Activated CD4-positive, alpha-beta T cell treated with anti-CD3 and anti-CD28 coated beads, Interleukin-2, amount 50 U/mL, for 48 hours (primary cell): Measurements from ENCODE around the gene XCR1.
"Not testable (repeated sequence)": the region's sequence is repeated elsewhere in the genome, so short reads cannot be mapped to it uniquely, and the experiment has no call there.

ENCODE experiments used
- DNase-seq, 2 experiments: peaks; one replicate each; pipeline ENCODE4 v3.0.0-alpha.2; 2020

XCR1 gene, protein sequence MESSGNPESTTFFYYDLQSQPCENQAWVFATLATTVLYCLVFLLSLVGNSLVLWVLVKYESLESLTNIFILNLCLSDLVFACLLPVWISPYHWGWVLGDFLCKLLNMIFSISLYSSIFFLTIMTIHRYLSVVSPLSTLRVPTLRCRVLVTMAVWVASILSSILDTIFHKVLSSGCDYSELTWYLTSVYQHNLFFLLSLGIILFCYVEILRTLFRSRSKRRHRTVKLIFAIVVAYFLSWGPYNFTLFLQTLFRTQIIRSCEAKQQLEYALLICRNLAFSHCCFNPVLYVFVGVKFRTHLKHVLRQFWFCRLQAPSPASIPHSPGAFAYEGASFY

DNA sequence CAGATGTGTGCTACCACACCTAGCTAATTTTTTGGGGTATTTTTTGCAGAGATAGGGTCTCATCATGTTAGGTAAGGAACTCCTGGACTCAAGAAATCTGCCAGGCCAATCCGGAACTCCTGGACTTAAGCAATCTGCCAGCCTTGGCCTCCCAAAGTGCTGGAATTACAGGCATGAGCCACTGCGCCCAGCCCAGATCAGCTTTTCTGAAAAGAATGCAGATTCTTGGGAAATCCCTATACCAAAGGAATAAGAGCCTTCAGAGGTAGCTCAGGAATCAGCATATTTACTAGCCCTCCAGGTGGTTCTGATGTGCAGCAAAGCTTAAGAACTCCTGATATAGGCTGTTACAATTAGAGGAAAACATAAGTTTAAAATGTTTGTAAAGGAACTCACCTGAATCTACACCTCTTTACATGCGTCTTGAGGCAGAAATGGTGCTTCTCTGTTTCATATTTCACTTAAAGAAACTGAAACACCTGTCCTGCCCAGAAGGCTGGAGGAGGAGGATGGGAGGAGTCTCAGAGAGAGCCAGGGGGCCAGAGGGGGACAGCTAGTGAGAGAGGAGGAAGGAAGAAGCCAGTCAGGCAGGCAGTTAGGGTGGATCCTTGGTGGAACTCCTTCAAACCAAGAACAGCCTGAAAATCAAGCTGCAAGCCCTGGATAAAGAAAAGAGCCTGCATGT, at the start of gene XCR1:
XCR1 (minus strand) TSS at position 463 of the 685 bp plus-strand sequence. CDS start 5,536 bp downstream, outside the sequence.
- DNase-seq, result no peak

DNA sequence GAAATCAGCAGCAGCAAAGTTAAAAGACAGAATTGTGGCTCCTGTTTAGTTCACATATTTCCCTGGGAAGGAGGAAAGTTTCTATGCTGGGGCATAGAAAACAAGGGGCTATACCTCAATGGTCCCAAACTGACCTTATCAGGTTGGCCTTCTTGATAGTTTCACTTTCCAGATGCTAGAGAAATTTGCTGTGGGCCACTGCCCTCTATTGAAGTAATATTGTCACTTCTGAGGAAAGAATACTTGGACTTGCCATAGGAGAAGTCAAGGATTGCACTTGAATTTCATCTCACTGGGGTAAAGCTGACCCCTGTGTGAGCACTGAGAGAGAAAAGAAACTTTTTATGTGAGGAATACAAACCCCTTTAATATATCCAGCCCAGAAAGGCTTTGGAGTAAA, 49.3 kb upstream of the XCR1 start:
- no peak for DNase-seq

DNA sequence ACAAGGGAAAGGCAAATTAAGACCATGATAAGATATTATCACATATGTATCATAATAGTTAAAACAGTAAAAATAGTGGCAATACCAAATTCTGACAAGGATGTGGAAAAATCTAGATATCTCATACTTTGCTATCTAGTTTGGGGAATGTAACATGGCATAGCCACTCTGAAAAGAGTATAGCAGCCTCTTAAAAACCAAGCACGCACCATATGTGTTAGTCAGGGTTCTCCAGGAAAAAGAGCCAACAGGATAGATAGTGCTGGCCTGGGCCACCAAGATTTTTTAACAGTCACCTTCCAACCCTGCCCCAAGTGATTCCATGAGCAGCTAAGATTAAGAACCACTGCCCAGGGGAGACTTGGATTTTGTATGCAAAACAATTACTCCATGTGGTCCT, 48.5 kb upstream of the XCR1 start:
- no peak for DNase-seq

DNA sequence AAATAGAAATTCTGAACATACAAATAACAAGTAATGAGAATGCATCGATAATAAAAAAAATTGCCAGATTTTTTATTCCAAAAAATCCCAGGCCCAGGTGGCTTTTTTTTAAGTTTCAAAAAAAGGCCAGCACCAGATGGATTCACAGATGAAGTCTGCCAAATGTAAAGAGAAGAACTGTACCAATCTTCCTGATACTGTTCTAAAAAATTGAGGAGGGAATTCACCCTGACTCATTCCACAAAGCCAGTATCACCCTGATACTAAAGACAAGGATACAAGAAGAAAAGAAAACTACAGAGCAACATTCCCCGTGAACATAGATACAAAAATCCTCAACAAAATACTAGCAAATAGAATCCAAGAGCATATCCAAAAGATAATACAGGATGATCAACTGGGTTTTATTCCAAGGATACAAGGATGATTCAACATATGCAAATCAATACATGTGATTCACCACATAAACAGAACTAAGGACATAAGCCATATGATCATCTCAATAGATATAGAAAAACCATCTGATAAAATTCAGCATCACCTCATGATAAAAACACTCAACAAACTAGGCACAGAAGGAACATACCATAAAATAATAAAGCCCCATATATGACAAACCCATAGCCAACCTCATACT, 44.1 kb upstream of the XCR1 start:
- DNase-seq, result no peak

- no peak for DNase-seq
Observed at GRCh38 chr3:46070595-46071093, 43.4 kb upstream of the XCR1 start.

DNA sequence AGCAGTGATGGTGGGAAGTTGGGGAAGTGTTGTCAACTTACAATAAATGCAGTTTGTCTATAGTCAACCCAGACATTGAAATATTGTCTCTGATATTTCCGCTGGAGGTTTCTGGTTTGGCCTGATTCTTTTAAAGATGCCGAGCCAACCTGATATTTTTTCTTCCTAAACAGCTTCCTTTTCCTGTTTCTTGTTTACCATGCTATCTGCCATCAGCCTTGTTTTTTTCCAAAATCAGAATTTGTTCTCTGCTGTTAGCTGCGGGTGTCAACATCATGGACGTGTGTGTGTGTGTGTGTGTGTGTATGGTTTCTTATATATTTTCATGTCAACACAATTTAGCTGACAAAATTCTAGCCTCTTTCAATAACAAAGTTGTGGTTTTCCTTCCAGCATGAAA, 41.2 kb upstream of the XCR1 start:
- no peak for DNase-seq

DNA sequence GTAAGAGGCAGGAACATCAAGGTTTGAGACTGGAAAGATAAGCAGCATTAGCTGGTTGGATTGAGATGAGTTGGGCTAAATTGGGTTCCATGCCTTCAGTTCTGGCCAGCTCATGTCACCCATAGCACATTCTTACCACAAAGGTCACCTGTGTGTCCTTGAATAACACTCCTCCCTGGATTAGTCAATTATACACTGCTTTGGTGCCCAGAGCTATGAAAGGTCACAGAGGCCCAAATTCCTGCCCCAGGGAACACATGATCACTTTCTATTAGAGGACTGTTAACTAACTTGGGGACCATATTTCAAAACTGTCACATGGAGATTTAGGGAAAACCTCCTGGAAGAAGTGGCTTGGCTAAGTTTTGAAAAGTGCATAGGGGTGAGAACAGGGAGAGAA, 40.1 kb upstream of the XCR1 start:
- no peak for DNase-seq

DNA sequence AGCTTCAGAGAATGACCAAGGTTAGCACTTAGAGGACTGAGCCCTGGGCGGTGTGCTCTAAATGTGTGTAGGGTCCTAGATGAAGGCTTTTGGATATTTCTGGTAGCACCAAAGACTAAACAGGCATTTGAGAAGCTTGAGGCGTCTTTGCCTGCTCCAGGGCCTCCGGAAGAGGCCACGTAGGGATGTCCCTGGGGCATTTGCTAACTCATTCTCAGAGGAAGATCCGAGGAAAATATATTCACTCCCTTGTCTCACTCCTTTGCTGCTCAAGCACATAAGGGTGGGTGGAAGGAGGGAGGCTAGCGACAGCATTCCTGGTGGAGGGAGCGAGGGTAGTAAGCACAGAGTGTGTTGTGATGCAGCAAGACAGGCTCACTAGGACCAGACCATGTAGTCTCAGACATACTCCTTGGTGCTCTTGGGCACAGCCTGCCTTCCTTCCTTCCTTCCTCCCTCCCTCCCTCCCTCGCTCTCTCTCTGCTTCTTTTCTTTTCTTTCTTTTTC, 38.5 kb upstream of the XCR1 start:
- DNase-seq, result no peak

DNA sequence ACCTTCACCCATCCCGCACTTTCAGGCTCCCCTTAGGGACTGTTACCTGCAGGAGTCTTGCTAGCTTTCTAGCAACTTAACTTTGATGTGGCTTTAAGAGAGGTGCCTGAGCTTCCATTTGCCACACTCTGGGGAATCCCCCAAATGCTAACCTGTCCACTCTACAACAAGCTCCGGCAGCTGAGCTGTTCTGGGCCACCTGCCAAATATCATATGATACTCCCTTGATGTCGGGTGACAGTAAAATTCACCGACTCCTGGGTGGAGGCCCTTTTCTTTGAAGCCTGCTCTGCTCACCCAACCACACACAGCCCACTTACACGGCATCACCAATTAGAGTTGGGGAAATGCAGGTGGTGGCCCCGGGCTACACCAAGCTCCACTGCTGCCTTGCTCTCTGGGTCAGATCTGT, 38.0 kb upstream of the XCR1 start:
- peak; percentile 66 to 76 for DNase-seq

GRCh38 chr3:46062679-46063078, 35.4 kb upstream of the XCR1 start:
- no peak for DNase-seq

DNA sequence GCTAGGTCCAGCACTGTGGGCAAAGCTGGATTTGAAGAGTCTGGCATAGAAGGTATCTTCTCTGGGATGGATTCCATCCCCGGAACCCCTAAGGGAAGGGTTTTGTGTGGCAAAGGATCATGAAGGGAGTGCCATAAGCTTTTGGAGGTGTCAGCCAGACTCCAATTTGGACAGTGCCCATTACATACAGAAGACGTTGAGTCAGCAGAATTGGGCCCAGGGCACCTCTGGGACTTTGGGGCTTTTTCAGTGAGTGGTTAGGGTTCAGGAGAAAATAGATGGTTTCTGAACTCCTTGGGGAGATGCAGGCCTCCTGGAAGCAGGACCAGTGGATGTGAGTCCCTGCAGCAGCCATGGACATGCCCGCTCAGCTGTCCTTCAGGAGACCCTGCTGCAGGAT, 34.6 kb upstream of the XCR1 start:
- DNase-seq, result no peak

- no peak for DNase-seq
Observed at GRCh38 chr3:46061108-46061720, 33.9 kb upstream of the XCR1 start.

GRCh38 chr3:46060551-46060950, 33.3 kb upstream of the XCR1 start:
- DNase-seq, result no peak

DNA sequence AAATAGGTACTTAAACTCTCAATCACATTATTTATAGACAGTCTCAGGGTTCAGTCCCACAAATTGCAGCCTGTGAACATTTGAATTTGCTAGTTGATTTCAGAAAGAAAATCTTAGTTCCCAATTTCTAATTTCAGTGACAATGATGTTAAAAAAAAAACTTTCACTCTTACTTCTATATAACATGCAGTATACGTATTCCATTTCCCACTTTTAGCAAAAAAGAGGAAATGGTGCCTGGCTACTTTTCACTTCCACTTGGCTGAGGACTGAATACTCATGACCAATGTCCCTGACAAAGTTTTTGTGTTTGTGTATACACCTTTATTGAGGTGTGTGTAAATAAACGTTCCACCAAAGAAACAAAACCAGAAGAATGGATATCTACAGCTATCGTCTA, 32.1 kb upstream of the XCR1 start:
- DNase-seq, result no peak

- DNase-seq, result no peak
Observed at GRCh38 chr3:46058981-46059380, 31.7 kb upstream of the XCR1 start.

DNA sequence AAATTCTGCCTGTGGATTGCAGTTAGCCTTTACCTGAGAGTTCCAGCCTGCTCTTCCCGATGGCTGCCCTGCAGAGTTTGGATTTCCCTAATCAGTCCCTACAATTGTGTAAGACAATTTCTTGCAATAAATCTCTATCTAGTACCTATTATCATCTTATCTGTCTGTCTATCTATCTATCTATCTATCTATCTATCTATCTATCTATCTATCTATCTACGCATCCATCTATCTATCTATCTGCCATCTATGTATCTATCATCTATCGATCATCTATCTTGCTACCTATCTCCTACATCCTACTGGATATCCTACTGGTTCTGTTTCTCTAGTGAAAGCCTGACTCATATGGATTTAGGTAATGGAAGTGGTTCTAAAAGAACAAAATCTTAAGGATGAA, 30.4 kb upstream of the XCR1 start:
- no peak for DNase-seq

GRCh38 chr3:46056686-46057085, 29.4 kb upstream of the XCR1 start:
- no peak for DNase-seq

- DNase-seq, result not testable (repeated sequence)
Observed at GRCh38 chr3:46053761-46054515, 26.7 kb upstream of the XCR1 start.

DNA sequence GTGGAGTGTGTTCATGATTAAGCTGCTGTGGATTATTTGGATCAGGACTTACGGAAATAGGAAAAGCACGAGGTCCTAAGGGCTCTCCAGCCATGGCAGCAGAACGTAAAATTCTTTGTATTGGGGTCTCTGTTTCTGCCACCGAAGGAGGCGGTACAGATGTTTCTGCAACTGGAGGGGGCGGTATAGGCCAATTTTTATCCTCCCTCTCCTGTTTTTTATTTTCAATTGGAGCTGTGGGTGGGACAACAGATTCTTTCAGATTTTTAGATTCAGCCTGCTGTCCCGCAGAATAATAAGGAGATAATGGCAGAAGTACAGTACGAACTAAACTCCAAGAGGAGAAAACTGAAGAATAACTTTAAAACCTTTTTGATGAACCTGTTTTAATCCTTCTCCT, 26.0 kb upstream of the XCR1 start:
- DNase-seq, result not testable (repeated sequence)

DNA sequence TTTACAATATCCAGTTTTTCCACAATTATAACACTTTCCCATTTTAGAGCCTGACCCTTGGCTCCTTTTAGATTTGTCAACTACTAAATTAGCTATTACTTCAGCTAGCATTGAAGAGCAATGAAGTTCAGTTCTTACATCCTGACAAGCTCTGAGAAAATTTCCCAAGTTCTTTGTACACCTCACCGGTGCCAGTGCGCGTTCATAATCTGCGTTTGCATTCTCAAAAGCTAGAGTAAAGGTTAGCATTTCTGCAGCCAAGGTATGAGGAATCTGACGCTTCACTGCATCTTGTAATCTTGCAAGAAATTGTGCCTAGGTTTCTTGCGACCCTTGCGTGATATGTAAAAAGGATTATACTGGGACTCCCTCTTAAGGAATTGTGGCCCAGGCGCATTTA, 25.2 kb upstream of the XCR1 start:
- no peak for DNase-seq

DNA sequence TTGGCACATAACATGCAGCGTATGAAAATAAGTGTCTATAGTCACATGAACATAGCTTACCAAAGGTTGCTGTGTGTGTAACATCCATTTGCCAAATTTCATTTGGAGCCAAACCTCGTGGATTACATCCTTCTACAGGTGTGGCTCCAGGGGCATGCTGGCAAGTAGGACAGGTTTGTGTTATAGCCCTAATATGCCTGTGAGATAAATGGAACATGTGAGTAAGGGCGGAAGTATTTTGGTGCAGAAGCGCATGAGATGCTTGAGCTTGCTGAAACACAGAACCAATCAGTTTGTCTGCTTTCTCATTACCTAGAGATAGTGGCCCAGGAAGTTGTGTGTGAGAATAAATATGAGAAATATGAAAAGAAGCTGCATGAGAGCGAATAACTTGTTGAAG, 21.8 kb upstream of the XCR1 start:
- no peak for DNase-seq

DNA sequence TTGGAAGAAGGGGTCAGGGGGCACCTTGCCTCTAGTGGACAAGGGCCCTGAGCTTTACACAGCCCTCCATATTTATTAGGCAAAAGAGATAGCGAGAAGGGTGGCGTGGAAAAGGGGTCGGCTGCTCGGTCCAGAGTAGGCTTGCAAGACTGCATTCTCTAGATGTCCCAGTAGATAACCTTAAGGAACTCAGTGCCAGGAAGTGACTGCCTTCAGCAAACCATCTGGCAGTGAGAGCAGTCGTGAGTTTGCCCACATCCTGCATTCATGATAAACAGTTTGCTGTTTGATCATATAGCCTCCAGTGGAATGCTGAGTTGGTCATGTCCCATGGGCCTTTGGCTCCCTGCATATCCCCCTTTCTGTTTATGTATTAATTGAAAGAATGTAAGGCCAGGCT, 18.9 kb upstream of the XCR1 start:
- DNase-seq, result not testable (repeated sequence)

DNA sequence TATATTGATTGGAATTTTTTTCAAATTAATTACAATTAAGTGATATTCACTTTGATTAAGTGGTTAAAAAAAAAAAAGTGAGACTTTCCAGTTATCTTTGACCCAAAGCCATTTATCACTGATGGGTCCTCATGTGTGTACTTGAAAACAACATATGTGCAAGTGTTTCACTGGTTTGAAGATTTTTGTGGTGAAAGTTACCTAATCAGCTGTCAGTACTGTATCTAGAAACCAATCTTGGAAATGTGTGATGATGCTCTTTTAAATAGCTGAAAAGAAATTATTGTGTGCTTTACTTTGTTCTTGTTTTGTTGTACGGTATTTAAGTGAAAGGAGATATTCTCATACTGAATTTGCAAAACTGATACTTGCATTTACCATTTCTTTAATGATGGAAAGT, 11.6 kb upstream of the XCR1 start:
- DNase-seq, result no peak
